GM23338 (cell line): Measurements from ENCODE around the gene SAMD7.

Experiments used
- CREB1 ChIP-seq: fragments of 250-450 bp; sonication (Bioruptor Pico); IDR thresholded peaks from 2 replicates; pipeline ENCODE4 v1.5.0; 2020; ENCODE audit warnings: low read depth, mild to moderate bottlenecking, moderate library complexity
- CTCF ChIP-seq, 2 experiments: fragments of 200-600 bp in 1 of 2; sonication (generic) in 1 of 2; conservative IDR thresholded peaks; 2 replicates each; pipeline versions ENCODE4 v1.5.1 to v1.6.1; 2016 to 2017; ENCODE audit warnings: antibody characterized with exemption in 2 of 2, low read depth in 2 of 2, mild to moderate bottlenecking in 2 of 2, moderate library complexity in 1 of 2
- EZH2 ChIP-seq: fragments of 200-600 bp; sonication (generic); IDR thresholded peaks from one replicate; pipeline ENCODE4 v1.8.0; 2017; ENCODE audit warnings: antibody characterized with exemption, mild to moderate bottlenecking, low read depth; ENCODE audit not compliant: unreplicated experiment
- EZH2phosphoT487 ChIP-seq: fragments of 200-600 bp; sonication (generic); IDR thresholded peaks from one replicate; pipeline ENCODE4 v1.8.1; 2018; ENCODE audit warnings: antibody characterized with exemption; ENCODE audit not compliant: unreplicated experiment
- POLR2AphosphoS5 ChIP-seq: IDR thresholded peaks from 2 replicates; pipeline ENCODE4 v1.6.1; 2016; ENCODE audit warnings: antibody characterized with exemption, low read depth

DNA sequence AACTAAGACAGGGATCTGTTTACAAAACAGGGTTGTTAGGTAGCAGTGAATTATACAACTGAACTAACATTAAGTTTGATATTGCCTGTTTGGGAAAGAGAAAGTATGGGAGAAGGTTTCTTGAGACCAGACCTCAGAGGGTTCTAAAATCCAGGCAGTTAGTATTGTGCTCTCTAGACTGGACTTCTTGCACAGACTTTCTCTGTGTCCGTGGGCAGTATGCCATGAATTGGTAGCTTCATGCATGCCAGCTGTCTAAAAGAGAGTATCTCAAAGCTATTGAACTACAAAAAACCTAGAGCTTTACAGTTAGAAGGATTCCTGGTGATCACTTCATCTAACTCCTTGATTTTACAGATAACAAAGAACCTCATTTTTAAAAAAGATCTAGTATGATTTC is 12.5 kb downstream of the SAMD7 start:
- TF ChIP-seq CTCF (conservative IDR thresholded peaks at IDR 0.05; ENCODE audit: low read depth in 2 of 2), result no peak
- no peak for TF ChIP-seq POLR2AphosphoS5
- no peak for TF ChIP-seq EZH2
- TF ChIP-seq CREB1 (CRISPR knock-in tag), result no peak
- no peak for TF ChIP-seq EZH2phosphoT487
